ENCODE measurements around the gene SIM1.

SIM1 gene

GRCh38 chr6:100469101-100469859, 4.6 kb upstream of the SIM1 start:
- no peak for DNase-seq

GRCh38 chr6:100468016-100468622, 3.4 kb upstream of the SIM1 start:
- no peak for DNase-seq

GRCh38 chr6:100467129-100468015, 2.7 kb upstream of the SIM1 start:
- no peak for DNase-seq

- no peak for DNase-seq
These were observed 1.8 kb upstream of the SIM1 start for GRCh38 chr6:100466410-100467128.

DNA sequence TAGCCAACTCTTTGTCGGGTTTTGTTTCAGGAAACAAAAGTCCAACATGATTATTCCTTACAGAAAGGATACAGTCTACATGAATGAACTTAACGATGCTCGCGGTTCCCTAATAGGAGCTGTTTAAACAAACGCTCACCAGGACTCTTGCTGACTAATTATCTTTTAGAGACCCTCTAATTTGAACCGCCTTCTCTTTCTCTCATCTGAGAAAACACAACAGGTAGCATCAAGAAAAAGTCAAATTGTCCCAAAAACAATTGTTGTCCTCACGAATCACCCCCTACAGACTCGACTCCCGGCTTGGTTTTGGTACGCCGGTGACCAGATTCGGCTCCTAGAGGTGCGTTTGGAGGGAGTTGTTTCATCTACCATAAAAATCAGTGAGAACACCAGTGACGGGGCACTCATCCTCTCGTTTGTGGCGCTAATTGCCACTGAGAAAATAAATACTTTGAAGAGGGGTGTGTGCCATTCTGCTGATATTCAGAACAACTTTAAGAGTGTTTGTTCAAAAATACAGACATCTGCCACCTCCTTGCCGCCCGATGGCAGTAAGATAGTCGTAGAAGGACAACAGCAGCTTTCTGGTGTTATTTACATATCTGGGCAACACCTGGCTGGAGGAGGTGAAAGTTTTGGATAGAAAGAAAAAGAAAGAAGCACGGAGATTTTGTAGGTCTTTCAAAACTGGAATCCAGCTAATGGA, 1.1 kb upstream of the SIM1 start:
- DNase-seq = no peak

- no peak for DNase-seq
These were observed 414 bp downstream of the SIM1 start for GRCh38 chr6:100464162-100464851.

- no peak for DNase-seq
These were observed 1.0 kb downstream of the SIM1 start for GRCh38 chr6:100463630-100464161.

DNA sequence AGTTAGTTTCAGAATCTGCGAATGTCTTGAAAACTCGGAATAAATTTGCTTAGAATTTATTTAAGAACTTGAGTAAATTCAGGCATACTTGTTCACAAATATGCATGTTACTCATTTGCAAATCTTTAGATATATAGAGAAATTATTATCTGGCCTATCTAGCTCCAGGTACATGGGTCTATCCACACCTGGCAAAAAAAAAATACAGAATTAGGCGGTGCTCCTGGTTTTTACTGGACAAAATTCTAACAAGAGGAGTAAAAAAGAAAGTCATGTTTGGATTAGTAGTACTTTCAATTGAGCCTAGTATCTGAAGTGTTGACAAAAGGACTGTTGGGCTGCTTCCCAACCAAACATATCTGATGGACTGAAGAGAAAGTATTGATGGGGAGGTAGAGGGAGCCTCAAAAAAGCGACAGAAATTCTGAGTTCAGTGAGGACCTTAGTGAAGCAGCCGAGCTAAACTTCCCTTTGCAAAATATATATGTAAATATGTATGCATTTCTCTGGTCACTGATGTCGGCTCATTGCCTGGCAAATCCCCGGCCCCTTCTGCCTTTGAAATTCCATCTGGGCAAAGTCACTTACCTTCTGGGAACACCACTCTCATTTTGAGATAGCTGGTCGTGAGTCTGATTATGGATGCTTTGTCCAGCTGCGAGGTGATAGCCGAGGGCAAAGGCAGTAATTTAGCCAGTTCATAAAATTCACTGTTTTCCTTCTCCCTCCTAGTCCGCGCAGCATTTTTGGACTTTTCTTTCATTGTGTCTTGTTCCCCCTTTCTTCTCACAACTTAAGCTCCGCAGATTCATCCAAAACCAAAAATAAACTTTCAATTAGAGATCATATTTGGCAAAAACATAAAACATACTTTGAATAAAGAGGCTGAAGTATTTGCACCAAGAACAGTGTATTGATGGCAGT, 1.8 kb downstream of the SIM1 start:
- no peak for DNase-seq

DNA sequence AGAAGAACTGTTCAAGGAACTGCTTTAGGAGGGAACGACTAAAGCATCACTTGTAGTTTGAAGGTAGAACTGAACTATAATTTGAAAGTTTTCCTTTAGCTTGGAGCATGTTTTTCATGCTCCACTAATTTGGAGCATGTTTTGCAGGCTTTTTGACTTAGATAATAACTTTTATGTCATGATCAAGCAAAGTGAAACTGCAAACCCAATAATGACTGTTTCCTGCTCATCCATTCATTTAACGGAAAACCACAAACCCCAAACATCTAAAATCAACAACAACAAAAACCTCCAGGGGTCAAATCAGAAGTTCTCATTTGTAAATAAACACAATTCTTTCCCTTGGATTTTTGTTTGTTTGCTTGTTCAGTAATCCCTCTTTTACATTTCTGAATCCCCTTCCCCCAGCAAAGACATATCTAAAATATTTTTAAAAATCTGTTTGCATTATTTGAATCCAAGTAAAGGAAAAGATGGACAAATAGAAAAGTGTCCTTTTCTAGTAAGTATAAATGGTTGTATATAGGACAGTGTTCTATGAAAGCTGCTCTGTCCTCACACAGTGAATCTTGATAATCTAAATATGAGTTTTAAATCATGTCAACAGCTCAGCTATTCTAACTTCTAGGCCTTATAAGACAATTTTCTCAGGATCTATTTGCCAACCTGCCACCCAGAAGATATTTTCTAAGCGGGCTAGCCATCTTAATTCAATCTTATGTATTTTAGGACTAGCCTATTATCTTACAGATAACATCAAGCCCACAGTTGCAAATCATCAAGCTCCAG, 2.6 kb downstream of the SIM1 start:
- DNase-seq = no peak

DNA sequence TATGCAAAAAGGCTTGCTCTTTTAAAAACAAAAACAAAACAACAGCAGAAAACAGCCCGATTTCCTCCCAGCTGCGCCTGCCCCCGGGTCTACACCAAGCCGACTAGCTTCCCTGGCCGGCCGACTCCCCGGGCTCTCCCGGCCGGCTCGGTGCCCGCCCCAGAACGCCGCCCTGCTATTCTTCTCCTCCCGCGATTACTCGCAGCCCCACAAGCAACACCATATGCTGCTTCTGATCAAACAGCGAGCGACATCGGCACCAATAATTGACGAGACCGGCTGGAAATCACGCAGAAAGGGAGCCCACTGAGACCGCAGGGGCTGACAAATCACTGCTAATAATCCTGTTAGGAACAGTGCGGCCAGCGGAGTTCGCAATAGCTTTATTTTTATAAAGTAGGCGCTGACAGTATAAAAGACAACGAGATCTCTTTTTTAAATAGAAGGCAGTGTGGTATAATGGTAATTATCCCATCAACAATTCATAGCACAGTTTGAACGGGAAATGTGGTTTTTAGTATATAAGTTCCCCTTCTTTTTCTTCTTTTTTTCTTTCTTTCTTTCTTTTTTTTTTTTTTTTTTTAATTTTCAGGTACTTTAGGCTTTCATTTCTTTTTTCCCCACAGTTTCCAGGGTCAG, 3.3 kb downstream of the SIM1 start:
- DNase-seq = no peak

GRCh38 chr6:100460650-100461204, 4.0 kb downstream of the SIM1 start:
- DNase-seq = peak; percentile 18 to 30

DNA sequence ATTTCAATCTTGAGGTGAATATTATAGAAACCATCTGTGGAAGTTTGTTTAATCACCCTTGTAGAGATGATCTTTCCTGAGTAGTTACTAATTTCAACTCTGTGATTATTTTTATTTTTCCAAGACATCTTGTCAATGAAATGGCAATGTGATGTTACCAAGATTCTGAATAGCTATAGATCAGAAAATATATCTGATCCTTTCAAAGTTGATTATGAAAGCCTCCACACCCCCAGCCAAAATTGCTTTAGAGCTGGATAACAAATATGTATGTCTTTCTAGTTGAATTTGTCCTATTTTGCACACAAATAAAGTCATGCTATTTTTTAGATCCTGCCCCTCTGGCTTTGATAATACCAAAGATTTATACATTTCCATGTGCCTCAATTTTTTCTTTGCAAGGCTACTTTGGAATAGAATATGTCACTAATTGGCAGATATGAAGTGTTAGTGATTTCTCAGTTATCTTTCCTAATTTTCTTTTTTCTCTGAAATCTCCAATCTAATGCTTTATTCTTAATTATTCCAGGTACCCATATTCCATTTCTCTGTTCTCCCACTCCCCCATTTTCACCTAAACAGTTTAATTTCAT, 5.0 kb downstream of the SIM1 start:
- DNase-seq = no peak

DNA sequence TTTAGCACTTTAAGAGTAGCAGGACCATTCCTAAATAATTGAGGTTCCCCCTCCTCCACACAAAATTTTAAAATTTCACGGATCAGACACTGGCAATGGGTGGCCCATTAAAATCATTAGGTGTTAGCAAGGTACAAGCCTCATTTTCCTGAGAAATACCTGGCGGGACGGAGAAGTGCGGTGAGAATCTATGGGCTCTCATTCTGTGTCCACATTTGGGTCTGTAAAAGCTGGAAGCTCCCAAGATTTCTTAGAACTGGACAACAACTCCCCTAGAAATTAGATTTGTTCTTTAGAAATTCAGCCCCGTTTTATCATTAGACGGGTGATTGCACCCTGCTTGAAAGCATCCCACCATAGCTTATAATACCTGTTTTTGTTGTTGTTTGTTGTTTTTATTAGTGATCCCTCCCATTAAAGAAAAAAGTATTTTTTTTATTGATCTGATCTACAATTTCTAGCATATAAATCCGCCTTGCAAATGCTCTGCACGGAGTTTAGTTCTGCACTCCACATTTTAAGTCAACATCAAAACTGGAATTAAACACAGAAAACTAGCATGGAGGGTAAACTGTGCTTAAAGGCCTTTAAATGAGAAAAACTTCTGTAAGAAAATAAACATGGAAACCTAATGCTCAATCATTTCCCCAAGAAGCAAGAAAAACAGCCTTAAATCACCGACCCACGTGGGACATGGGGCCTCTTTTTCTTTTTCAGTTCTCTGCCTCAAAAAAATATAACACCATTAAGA, 5.7 kb downstream of the SIM1 start:
- no peak for DNase-seq

DNA sequence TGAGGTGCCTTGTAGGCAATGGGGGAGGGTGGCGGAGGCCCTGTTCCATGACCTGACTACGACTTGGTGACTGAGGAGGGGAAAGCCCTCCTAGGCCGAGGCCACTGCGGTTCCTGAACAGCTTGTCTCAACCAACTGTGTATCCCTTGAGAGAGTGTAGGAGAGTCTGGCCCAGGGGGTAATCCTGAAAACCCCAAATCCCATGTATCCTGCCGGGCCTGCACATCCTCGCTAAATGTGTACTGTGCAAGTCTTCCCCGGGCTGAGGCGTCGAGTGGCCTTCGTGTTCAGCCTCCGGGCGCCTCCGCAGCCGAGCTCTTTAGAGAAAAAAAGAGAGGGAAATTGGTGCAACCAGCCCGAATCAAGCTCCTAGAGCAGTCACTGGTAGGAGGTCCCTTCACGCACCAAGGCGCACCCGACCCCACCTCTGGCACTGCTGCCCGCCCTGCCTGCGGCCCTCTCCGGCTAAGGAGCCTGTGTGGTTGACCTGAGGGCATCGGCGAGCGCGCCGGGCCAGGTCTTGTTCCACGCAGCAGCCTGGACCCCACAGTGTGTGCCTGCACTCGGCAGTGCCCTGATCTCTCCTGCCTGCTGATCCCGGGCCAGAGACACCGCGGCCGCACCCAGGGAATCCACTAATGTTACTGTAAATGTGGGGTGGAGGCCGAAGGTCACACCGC, 7.3 kb downstream of the SIM1 start:
- no peak for DNase-seq

DNA sequence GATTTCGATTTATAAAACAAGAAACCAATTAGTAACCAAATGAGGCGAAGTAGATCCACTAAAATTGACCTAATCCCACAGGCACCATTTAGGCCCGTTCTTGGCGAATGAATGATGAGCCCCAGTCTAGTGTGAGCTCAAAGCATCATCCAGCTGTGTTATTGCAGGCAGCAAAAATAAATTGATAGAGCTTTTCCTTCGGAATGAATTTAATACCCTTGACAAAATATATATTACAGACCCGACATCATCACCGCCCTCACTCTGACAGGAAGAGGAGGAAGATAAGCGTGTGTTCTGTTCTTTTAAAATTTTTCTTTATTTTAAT, 7.8 kb downstream of the SIM1 start:
- no peak for DNase-seq

- no peak for DNase-seq
These were observed 8.4 kb downstream of the SIM1 start for GRCh38 chr6:100456141-100456907.
